HCEC 1CT (cell line): Measurements from ENCODE around the gene C1QBP.
"Not testable (repeated sequence)": the region's sequence is repeated elsewhere in the genome, so short reads cannot be mapped to it uniquely, and the experiment has no call there.

Source experiments
- DNase-seq: peaks from one replicate; pipeline ENCODE4 v3.0.0-alpha.2; 2017

The C1QBP gene

GRCh38 chr17:5431949-5432556 is 6.9 kb downstream of the C1QBP start:
- no peak for DNase-seq

- not testable (repeated sequence) for DNase-seq
These were observed 7.7 kb downstream of the C1QBP start for GRCh38 chr17:5431234-5431633.

GRCh38 chr17:5430413-5430999 is 8.4 kb downstream of the C1QBP start:
- DNase-seq, result no peak

- DNase-seq, result no peak
These were observed 9.6 kb downstream of the C1QBP start for GRCh38 chr17:5429191-5429887.

- DNase-seq, result no peak
These were observed 13.1 kb downstream of the C1QBP start for GRCh38 chr17:5425826-5426225.

GRCh38 chr17:5424909-5425308 is 14.0 kb downstream of the C1QBP start:
- DNase-seq, result no peak

GRCh38 chr17:5422505-5422904 is 16.4 kb downstream of the C1QBP start:
- DNase-seq, result peak; percentile 84

GRCh38 chr17:5419959-5420653 is 18.8 kb downstream of the C1QBP start, which contains the start of gene RPAIN:
Gene RPAIN (plus strand): TSS chr17:5420182. CDS start chr17:5420211, 29 bp downstream.
- DNase-seq, result peak; percentile 86

- DNase-seq, result peak; percentile 98
These were observed 19.5 kb downstream of the C1QBP start, which contains the start of gene NUP88 for GRCh38 chr17:5419356-5419958. Gene NUP88 (minus strand): TSS chr17:5419662. CDS start chr17:5419650, 12 bp downstream.

GRCh38 chr17:5418858-5419355 is 20.0 kb downstream of the C1QBP start:
- DNase-seq, result peak; percentile 24

- DNase-seq, result no peak
These were observed 22.1 kb downstream of the C1QBP start for GRCh38 chr17:5416901-5417300.

GRCh38 chr17:5413682-5414081 is 25.3 kb downstream of the C1QBP start:
- DNase-seq, result peak; percentile 87

- no peak for DNase-seq
These were observed 28.2 kb downstream of the C1QBP start for GRCh38 chr17:5410594-5411272.

GRCh38 chr17:5408186-5408585 is 30.8 kb downstream of the C1QBP start:
- DNase-seq, result no peak

- no peak for DNase-seq
These were observed 33.6 kb downstream of the C1QBP start for GRCh38 chr17:5405400-5405799.

GRCh38 chr17:5399767-5400166 is 39.2 kb downstream of the C1QBP start:
- DNase-seq, result peak; percentile 75

- no peak for DNase-seq
These were observed 42.3 kb downstream of the C1QBP start for GRCh38 chr17:5396612-5397011.

GRCh38 chr17:5391678-5392077 is 47.3 kb downstream of the C1QBP start:
- DNase-seq, result no peak
